ENCODE results near the gene RECK.

DNA sequence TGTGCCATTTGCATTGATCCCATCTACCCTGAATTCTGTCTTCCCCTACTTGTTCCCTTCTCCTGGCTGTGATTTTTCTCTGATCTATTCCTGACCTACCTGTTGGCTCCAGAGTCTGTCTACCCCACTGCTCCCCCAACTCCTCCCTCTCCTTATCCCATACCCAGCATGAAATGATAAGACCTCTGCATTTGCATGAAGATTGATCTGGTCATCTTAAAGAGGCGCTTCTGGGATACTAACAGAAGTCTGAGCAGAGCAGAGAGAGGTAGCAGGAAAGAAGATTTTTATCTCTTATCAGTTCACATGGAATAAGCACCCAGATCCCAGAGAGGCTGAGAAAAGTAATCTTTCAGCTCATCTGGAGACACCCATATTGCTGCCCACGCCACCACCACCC lies 81.5 kb downstream of the RECK start:
- TF ChIP-seq CTCF (IDR thresholded peaks at IDR 0.05; ENCODE audit: low read depth, low read length, poor library complexity, severe bottlenecking) (no peak), EZH2phosphoT487 (IDR thresholded peaks at IDR 0.05; ENCODE audit: borderline replicate concordance, low read length) (no peak)

Measured in DOHH2 (cell line).